SK-N-SH treated with all-trans-retinoic acid at 6 μM for 48 hours (cell line): Measurements from ENCODE around the gene RBM10.

Source experiments
- ATAC-seq: fragments of 200-7000 bp; cut with Tn5 transposase; 3 replicates; pipeline ENCODE4 v1.9.1; 2020; ENCODE audit warnings: mild to moderate bottlenecking, moderate library complexity
- ARNTL ChIP-seq: fragments of 450-650 bp; formaldehyde crosslinking; IDR thresholded peaks from 2 replicates; pipeline ENCODE4 v1.5.0; 2020; ENCODE audit warnings: low read depth, mild to moderate bottlenecking, moderate library complexity, borderline replicate concordance
- BACH2 ChIP-seq: fragments of 250-450 bp; sonication (Bioruptor Pico); IDR thresholded peaks from 2 replicates; pipeline ENCODE4 v1.9.0; 2021; ENCODE audit warnings: mild to moderate bottlenecking, borderline replicate concordance
- CREB5 ChIP-seq: fragments of 250-450 bp; sonication (Bioruptor Pico); IDR thresholded peaks from 2 replicates; pipeline ENCODE4 v1.5.1; 2020; ENCODE audit warnings: low read depth, mild to moderate bottlenecking, moderate library complexity
- CSDC2 ChIP-seq: fragments of 250-450 bp; sonication (Bioruptor Pico); IDR thresholded peaks from 2 replicates; pipeline ENCODE4 v1.5.0; 2020; ENCODE audit warnings: mild to moderate bottlenecking, moderate library complexity
- ESRRG ChIP-seq: fragments of 250-450 bp; sonication (Bioruptor Pico); IDR thresholded peaks from 2 replicates; pipeline ENCODE4 v1.6.1; 2021; ENCODE audit warnings: mild to moderate bottlenecking
- GLIS3 ChIP-seq: fragments of 250-450 bp; sonication (Bioruptor Pico); IDR thresholded peaks from 2 replicates; pipeline ENCODE4 v1.5.0; 2020; ENCODE audit warnings: mild to moderate bottlenecking, moderate library complexity
- ISL1 ChIP-seq: fragments of 250-450 bp; sonication (Bioruptor Pico); IDR thresholded peaks from 2 replicates; pipeline ENCODE4 v2.1.2; 2022; ENCODE audit warnings: mild to moderate bottlenecking, moderate library complexity
- OSR1 ChIP-seq: fragments of 250-450 bp; sonication (Bioruptor Pico); IDR thresholded peaks from 2 replicates; pipeline ENCODE4 v1.8.0; 2022; ENCODE audit warnings: moderate library complexity, mild to moderate bottlenecking, inconsistent platforms
- PATZ1 ChIP-seq: fragments of 250-450 bp; sonication (Bioruptor Pico); IDR thresholded peaks from 2 replicates; pipeline ENCODE4 v1.8.0; 2020; ENCODE audit warnings: mild to moderate bottlenecking, moderate library complexity, borderline replicate concordance
- POU6F1 ChIP-seq: fragments of 250-450 bp; sonication (Bioruptor Pico); IDR thresholded peaks from 2 replicates; pipeline ENCODE4 v1.8.0; 2021; ENCODE audit warnings: low read depth, mild to moderate bottlenecking, moderate library complexity, borderline replicate concordance
- PPARA ChIP-seq: fragments of 250-450 bp; sonication (Bioruptor Pico); IDR thresholded peaks from 2 replicates; pipeline ENCODE4 v1.5.0; 2020; ENCODE audit warnings: mild to moderate bottlenecking, borderline replicate concordance
- RARB ChIP-seq: fragments of 250-450 bp; sonication (Bioruptor Pico); IDR thresholded peaks from 2 replicates; pipeline ENCODE4 v1.8.0; 2021; ENCODE audit warnings: mild to moderate bottlenecking, moderate library complexity
- SNAI2 ChIP-seq: fragments of 250-450 bp; sonication (Bioruptor Pico); IDR thresholded peaks from 2 replicates; pipeline ENCODE4 v1.5.0; 2020; ENCODE audit warnings: mild to moderate bottlenecking, moderate library complexity
- TCF4 ChIP-seq: fragments of 250-450 bp; sonication (Bioruptor Pico); IDR thresholded peaks from 2 replicates; pipeline ENCODE4 v1.8.0; 2021; ENCODE audit warnings: mild to moderate bottlenecking, moderate library complexity, borderline replicate concordance
- TOX ChIP-seq: fragments of 250-450 bp; sonication (Bioruptor Pico); IDR thresholded peaks from 2 replicates; pipeline ENCODE4 v1.8.0; 2021; ENCODE audit warnings: mild to moderate bottlenecking, moderate library complexity, borderline replicate concordance
- TSHZ2 ChIP-seq: fragments of 250-450 bp; sonication (Bioruptor Pico); IDR thresholded peaks from 2 replicates; pipeline ENCODE4 v1.5.0; 2020; ENCODE audit warnings: mild to moderate bottlenecking, moderate library complexity
- ZC3H10 ChIP-seq: fragments of 250-450 bp; sonication (Bioruptor Pico); IDR thresholded peaks from 2 replicates; pipeline ENCODE4 v1.5.1; 2021; ENCODE audit warnings: mild to moderate bottlenecking, moderate library complexity
- ZFP3 ChIP-seq: fragments of 250-450 bp; sonication (Bioruptor Pico); IDR thresholded peaks from 2 replicates; pipeline ENCODE4 v1.5.0; 2020; ENCODE audit warnings: mild to moderate bottlenecking, moderate library complexity
- ZFP30 ChIP-seq: fragments of 450-650 bp; formaldehyde crosslinking; IDR thresholded peaks from 2 replicates; pipeline ENCODE4 v1.5.0; 2022; ENCODE audit warnings: mild to moderate bottlenecking, moderate library complexity
- ZNF70 ChIP-seq: fragments of 450-650 bp; formaldehyde crosslinking; IDR thresholded peaks from 2 replicates; pipeline ENCODE4 v1.5.0; 2020; ENCODE audit warnings: mild to moderate bottlenecking, moderate library complexity
- ZNF8 ChIP-seq: fragments of 450-650 bp; formaldehyde crosslinking; IDR thresholded peaks from 2 replicates; pipeline ENCODE4 v1.5.0; 2020; ENCODE audit warnings: mild to moderate bottlenecking, moderate library complexity

Gene RBM10

GRCh38 chrX:47179928-47180255 is 34.9 kb downstream of the RBM10 start (continued):
- TF ChIP-seq ARNTL (CRISPR knock-in tag) = no peak
- TF ChIP-seq PPARA (CRISPR knock-in tag) = no peak
- TF ChIP-seq ZNF8 (CRISPR knock-in tag) = no peak
- TF ChIP-seq ZC3H10 = no peak
- no peak for TF ChIP-seq ESRRG (CRISPR knock-in tag)
- no peak for TF ChIP-seq BACH2 (CRISPR knock-in tag)
- TF ChIP-seq PATZ1 (CRISPR knock-in tag) = no peak
- TF ChIP-seq, all 23 proteins: peak for 0

GRCh38 chrX:47180346-47180745 is 35.3 kb downstream of the RBM10 start:
- ATAC-seq = no peak
- TF ChIP-seq OSR1 (CRISPR knock-in tag) = no peak
- no peak for TF ChIP-seq ISL1
- TF ChIP-seq TSHZ2 = no peak
- no peak for TF ChIP-seq ZNF8 (CRISPR knock-in tag)
- TF ChIP-seq CSDC2 = no peak
- no peak for TF ChIP-seq ZFP30
- no peak for TF ChIP-seq CREB5 (CRISPR knock-in tag)
- no peak for TF ChIP-seq BACH2 (CRISPR knock-in tag)

GRCh38 chrX:47181301-47181700 is 36.3 kb downstream of the RBM10 start:
- ATAC-seq = no peak

More at GRCh38 chrX:47181301-47181700, 36.3 kb downstream of the RBM10 start:
- TF ChIP-seq PATZ1 (CRISPR knock-in tag) (no peak), ISL1 (no peak), ZNF8 (CRISPR knock-in tag) (no peak), PPARA (CRISPR knock-in tag) (no peak), ZFP3 (CRISPR knock-in tag) (no peak), POU6F1 (no peak), BACH2 (CRISPR knock-in tag) (no peak), TCF4 (CRISPR knock-in tag) (no peak), ZNF70 (CRISPR knock-in tag) (no peak), TOX (CRISPR knock-in tag) (no peak), RARB (CRISPR knock-in tag) (no peak), SNAI2 (CRISPR knock-in tag) (no peak), GLIS3 (CRISPR knock-in tag) (no peak), TSHZ2 (no peak)
